GM18526 (cell line): ENCODE measurements around the gene MID2.

ENCODE experiments used
- POLR2A ChIP-seq: IDR thresholded peaks from 3 replicates; pipeline ENCODE4 v1.6.1; 2011; ENCODE audit not compliant: insufficient read length; ENCODE audit errors: extremely low read depth

Gene MID2

GRCh38 chrX:107880054-107880610 is 54.5 kb downstream of the MID2 start:
- no peak for TF ChIP-seq POLR2A

GRCh38 chrX:107894038-107894437 is 68.4 kb downstream of the MID2 start:
- TF ChIP-seq POLR2A, result no peak

- TF ChIP-seq POLR2A, result no peak
Observed at GRCh38 chrX:107902721-107903120, 77.1 kb downstream of the MID2 start.

DNA sequence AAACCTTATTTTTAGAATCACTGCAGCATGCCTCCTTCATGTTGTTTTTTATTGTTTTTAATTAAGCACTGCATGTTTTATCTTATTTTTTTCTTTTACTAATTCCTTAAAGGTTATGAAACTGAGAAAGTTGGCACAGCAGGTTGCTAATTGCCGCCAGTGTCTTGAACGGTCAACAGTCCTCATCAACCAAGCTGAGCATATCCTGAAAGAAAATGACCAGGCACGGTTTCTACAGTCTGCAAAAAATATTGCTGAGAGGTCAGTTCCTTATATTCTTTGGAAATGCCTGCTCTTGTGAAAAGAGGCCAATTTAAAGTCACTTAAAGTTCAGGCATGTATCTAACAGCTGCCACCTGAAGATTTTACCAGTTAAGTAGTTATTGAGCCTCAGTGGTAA is 79.7 kb downstream of the MID2 start:
- no peak for TF ChIP-seq POLR2A

- no peak for TF ChIP-seq POLR2A
Observed at GRCh38 chrX:107924136-107924746, 98.6 kb downstream of the MID2 start.

DNA sequence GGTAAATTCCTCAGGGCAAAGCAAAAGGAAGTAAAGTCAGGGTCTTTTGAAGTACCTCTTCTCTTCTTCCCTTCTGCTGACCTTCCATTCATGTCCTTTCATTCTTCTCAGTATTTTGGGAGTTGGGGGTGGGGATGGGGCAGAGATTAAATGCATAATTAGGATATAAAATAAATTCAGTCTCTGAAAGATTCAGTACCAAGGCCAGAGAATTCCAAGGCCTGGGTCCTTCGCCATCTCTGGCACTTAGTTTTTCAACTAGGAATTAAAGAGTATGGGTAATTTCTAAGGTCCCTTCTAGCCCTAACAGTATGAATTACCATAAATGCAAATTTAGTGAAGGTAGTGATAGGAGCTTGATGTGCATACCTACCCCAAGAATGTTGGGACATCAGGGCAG is 108.6 kb downstream of the MID2 start:
- TF ChIP-seq POLR2A, result no peak

DNA sequence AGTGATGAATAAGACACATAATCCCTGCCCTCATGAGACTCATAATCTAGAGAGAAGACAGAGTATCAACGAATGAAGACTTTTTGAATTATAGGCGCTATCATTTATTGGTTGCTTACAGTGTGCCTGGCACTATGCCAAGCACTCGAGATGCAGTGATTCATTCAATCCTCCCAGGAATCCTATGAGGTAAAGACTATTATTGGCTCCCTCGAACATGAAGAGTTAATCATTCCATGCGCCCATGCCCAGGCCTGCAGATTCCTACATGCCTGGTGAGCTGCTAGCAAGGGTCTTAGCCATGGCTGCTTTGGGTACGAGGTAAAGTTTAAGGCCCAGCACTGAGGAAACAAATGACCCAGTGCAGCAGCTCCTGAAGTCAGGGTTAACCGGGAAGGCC is 109.5 kb downstream of the MID2 start:
- TF ChIP-seq POLR2A, result no peak

GRCh38 chrX:107935664-107936433 is 110.2 kb downstream of the MID2 start:
- no peak for TF ChIP-seq POLR2A

GRCh38 chrX:107936434-107936730 is 110.7 kb downstream of the MID2 start:
- TF ChIP-seq POLR2A, result no peak

DNA sequence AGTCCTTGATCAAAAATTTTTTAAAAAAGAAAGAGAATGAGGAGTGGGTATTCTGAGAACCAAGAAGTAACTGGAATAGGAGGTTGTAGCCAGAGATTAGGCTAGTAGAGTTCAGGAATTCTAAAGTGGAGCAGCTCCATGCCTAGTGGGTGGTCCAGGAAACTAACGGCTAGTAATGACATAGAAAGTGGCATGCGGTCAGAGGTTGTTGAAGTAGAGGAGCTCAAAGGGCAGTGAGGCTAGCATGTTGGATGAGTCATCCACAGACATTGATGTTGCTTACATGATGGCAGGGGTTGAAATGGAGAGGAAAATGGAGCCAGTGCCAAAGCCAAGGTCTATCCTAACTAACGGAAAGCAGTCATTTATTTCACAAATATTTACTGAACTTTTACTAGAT is 114.4 kb downstream of the MID2 start:
- no peak for TF ChIP-seq POLR2A

DNA sequence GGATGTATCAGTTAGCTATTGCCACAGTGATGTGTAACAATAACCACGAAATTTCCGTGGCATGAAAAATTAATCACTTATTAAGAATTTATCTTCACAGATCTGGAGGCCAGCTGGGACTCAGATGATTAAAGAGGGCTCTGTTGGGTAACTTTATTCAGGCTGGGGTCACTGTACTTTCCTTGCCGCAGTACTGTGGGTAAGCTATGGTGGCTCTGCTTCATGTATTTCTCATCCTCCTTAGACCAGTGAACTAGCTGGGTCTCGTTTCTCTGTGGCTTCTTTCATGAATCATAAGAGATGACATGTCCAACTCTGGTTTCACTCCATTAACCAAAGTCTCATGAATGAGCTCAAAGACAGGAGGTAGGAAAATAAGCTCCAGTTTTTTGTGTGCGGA is 143.0 kb downstream of the MID2 start:
- TF ChIP-seq POLR2A, result no peak

DNA sequence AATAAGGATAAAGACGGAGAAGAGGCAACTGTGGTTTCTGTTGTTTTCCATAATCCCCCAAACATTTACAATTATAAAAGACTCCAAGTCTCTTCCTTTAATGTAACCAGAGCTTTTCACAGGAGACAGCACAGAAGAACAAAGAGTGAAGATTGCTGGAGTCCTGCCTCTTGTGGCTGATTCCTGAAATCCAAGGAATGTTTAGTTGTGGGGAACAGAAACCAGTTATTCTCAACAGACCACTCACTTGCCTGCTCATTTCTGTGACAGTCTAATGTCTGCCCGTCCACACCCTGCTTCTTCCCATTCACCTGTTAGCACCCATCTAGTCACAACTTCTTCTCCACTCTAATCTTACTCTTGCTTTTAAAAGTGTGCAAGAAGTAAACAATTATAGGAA is 144.4 kb downstream of the MID2 start:
- TF ChIP-seq POLR2A, result no peak

GRCh38 chrX:107971636-107972035 is 146.0 kb downstream of the MID2 start:
- no peak for TF ChIP-seq POLR2A
